ENCODE results near the gene LCN12. TPM values are rescaled to one million over a fixed set of nuclear protein-coding genes. Genes with fewer than 3 reads are reported as not detected.
A peak's percentile ranks its signal among the peaks of the same experiment; 100 is the strongest.

Gene LCN12
- total RNA-seq, 1 donor from 2014 or later, result not detected

- no peaks in the 10 kb centered on the region for H3K9me3 ChIP-seq (ENCODE audit: insufficient read depth, low read depth, low read length)
- no peaks in the 10 kb centered on the region for H3K79me2 ChIP-seq (ENCODE audit: insufficient read depth, low read length)
- H4K20me1 ChIP-seq (ENCODE audit: insufficient read depth, low read length), result no peaks in the 10 kb centered on the region
- no peaks in the 10 kb centered on the region for H3K4me1 Mint-ChIP-seq (ENCODE audit: low read depth, unreplicated experiment)
- peaks cover 33% of the 10 kb centered on the region for H3K27me3 Mint-ChIP-seq (ENCODE audit: low read depth, unreplicated experiment)
- no peaks in the 10 kb centered on the region for H3K9me3 Mint-ChIP-seq (ENCODE audit: unreplicated experiment)
- H3K4me3 Mint-ChIP-seq (ENCODE audit: unreplicated experiment), result no peak overlapping the region
- no peak overlapping the region for H3K9ac ChIP-seq (ENCODE audit: low read length)
- H3K4me1 ChIP-seq (ENCODE audit: insufficient read depth, low read length), result no peaks in the 10 kb centered on the region
- H3K4me3 ChIP-seq (ENCODE audit: insufficient read depth, low read depth, low read length), result no peak overlapping the region
- H2AFZ ChIP-seq (ENCODE audit: low read depth, low read length), result no peak overlapping the region
- H3K36me3 ChIP-seq (ENCODE audit: insufficient read depth, low read length), result no peaks in the 10 kb centered on the region
- no peak for FAIRE-seq
- H3K4me2 ChIP-seq (ENCODE audit: low read length), result no peak overlapping the region
- H3K27ac ChIP-seq (ENCODE audit: low read depth, low read length), result no peak overlapping the region
- TF ChIP-seq CTCF (IDR thresholded peaks at IDR 0.05; ENCODE audit: insufficient read depth, low read depth, low read length), result no peak
- DNase-seq (ENCODE audit: low read depth), result no peak
- peaks cover 21% of the 10 kb centered on the region for H3K27me3 ChIP-seq (ENCODE audit: insufficient read depth, low read length)
- peaks cover 5% of the 10 kb centered on the region for H3K36me3 Mint-ChIP-seq (ENCODE audit: low read depth, unreplicated experiment)
- H3K27ac Mint-ChIP-seq (ENCODE audit: unreplicated experiment), result no peak overlapping the region
Measured at GRCh38 chr9:136983656-136984314, 31.7 kb downstream of the LCN12 start.

- Histone ChIP-seq H3K9me3 (ENCODE audit: insufficient read depth, low read depth, low read length) (no peaks in the 10 kb centered on the region), H3K9ac (ENCODE audit: low read length) (no peak overlapping the region), H3K4me1 (ENCODE audit: insufficient read depth, low read length) (no peaks in the 10 kb centered on the region), H3K36me3 (ENCODE audit: insufficient read depth, low read length) (no peaks in the 10 kb centered on the region), H3K4me3 (ENCODE audit: insufficient read depth, low read depth, low read length) (no peak overlapping the region), H3K4me2 (ENCODE audit: low read length) (no peak overlapping the region), H3K27ac (ENCODE audit: low read depth, low read length) (no peak overlapping the region), H3K27me3 (ENCODE audit: insufficient read depth, low read length) (peaks cover 21% of the 10 kb centered on the region), H2AFZ (ENCODE audit: low read depth, low read length) (no peak overlapping the region), H3K79me2 (ENCODE audit: insufficient read depth, low read length) (no peaks in the 10 kb centered on the region), H4K20me1 (ENCODE audit: insufficient read depth, low read length) (no peaks in the 10 kb centered on the region)
- no peaks in the 10 kb centered on the region for H3K9me3 Mint-ChIP-seq (ENCODE audit: unreplicated experiment)
- no peak overlapping the region for H3K27ac Mint-ChIP-seq (ENCODE audit: unreplicated experiment)
- H3K4me1 Mint-ChIP-seq (ENCODE audit: low read depth, unreplicated experiment), result no peaks in the 10 kb centered on the region
- FAIRE-seq (no peak), DNase-seq (ENCODE audit: low read depth) (no peak)
- no peak overlapping the region for H3K4me3 Mint-ChIP-seq (ENCODE audit: unreplicated experiment)
- TF ChIP-seq CTCF (IDR thresholded peaks at IDR 0.05; ENCODE audit: insufficient read depth, low read depth, low read length) (no peak), EZH2 (IDR thresholded peaks at IDR 0.05; ENCODE audit: insufficient read depth, low read length) (no peak)
- H3K27me3 Mint-ChIP-seq (ENCODE audit: low read depth, unreplicated experiment), result peaks cover 37% of the 10 kb centered on the region
- H3K36me3 Mint-ChIP-seq (ENCODE audit: low read depth, unreplicated experiment), result peaks cover 5% of the 10 kb centered on the region
Measured at GRCh38 chr9:136984464-136985026, 32.5 kb downstream of the LCN12 start.

GRCh38 chr9:136985027-136985602, 33.0 kb downstream of the LCN12 start:
- Histone ChIP-seq H3K9ac (ENCODE audit: low read length) (no peak overlapping the region), H3K36me3 (ENCODE audit: insufficient read depth, low read length) (no peaks in the 10 kb centered on the region), H3K4me3 (ENCODE audit: insufficient read depth, low read depth, low read length) (no peak overlapping the region), H3K79me2 (ENCODE audit: insufficient read depth, low read length) (no peaks in the 10 kb centered on the region), H3K4me2 (ENCODE audit: low read length) (no peak overlapping the region), H3K9me3 (ENCODE audit: insufficient read depth, low read depth, low read length) (no peaks in the 10 kb centered on the region), H3K27ac (ENCODE audit: low read depth, low read length) (no peak overlapping the region), H3K4me1 (ENCODE audit: insufficient read depth, low read length) (no peaks in the 10 kb centered on the region), H3K27me3 (ENCODE audit: insufficient read depth, low read length) (peaks cover 21% of the 10 kb centered on the region), H4K20me1 (ENCODE audit: insufficient read depth, low read length) (no peaks in the 10 kb centered on the region), H2AFZ (ENCODE audit: low read depth, low read length) (no peak overlapping the region)
- Mint-ChIP-seq H3K4me1 (ENCODE audit: low read depth, unreplicated experiment) (no peaks in the 10 kb centered on the region), H3K27ac (ENCODE audit: unreplicated experiment) (no peak overlapping the region), H3K36me3 (ENCODE audit: low read depth, unreplicated experiment) (peaks cover 5% of the 10 kb centered on the region), H3K27me3 (ENCODE audit: low read depth, unreplicated experiment) (peaks cover 39% of the 10 kb centered on the region), H3K4me3 (ENCODE audit: unreplicated experiment) (no peak overlapping the region), H3K9me3 (ENCODE audit: unreplicated experiment) (no peaks in the 10 kb centered on the region)
- TF ChIP-seq CTCF (IDR thresholded peaks at IDR 0.05; ENCODE audit: insufficient read depth, low read depth, low read length) (no peak), EZH2 (IDR thresholded peaks at IDR 0.05; ENCODE audit: insufficient read depth, low read length) (peak; percentile 97)
- no peak for DNase-seq (ENCODE audit: low read depth)
- FAIRE-seq, result no peak

Measured in astrocyte (in vitro differentiated cells and primary cell).